GM12865 (cell line): ENCODE data around the gene NUP205.

Experiments
- DNase-seq: peaks from one replicate; pipeline ENCODE4 v3.0.0; 2010; ENCODE audit warnings: low read depth
- H3K4me3 ChIP-seq: 2 replicates; pipeline ENCODE4 v1.5.1; 2011; ENCODE audit warnings: mild to moderate bottlenecking, low read depth, low read length, control low read depth
- CTCF ChIP-seq: IDR thresholded peaks from 2 replicates; pipeline ENCODE4 v1.5.1; 2011; ENCODE audit warnings: low read length, control low read depth, low read depth, inconsistent platforms; ENCODE audit not compliant: insufficient read depth; ENCODE audit errors: missing control alignments

The NUP205 gene

DNA sequence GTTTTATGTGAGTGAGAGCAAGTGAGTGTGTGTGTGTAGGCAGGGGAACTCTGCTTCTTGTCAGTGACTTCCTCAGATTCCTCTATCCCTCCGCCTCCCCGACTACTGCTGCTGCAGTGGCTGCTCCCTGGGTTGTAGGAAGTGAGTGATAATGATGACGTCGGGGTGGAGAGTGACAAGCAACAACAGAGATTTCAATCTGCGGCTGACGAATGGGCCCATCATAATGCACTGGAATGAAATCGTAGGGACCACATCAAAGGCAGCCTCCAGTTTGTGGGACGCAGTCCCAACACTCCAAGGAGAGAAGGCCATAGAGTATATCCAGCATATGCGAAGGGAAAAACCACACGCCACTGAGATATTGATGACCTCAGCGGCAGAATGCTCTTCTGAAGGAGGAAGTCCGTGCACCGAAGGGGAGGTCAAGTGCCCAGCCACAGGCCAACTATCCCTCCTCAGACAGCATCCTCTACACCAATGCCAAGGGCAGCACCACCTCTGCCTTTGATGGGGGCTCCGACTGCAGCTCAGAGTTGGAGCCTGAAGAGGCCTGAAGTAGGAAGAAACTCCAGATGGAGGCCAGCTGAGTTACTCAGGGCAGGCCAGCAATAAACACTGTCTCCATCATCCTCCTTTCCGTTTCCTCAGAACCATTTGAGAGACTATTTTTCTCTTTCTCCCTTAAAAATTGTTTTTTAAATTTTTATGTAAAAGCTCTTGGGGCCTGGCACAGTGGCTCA is 93.3 kb downstream of the NUP205 start:
- H3K4me3 ChIP-seq = no peak overlapping the region
- no peak for DNase-seq
- TF ChIP-seq CTCF = no peak

DNA sequence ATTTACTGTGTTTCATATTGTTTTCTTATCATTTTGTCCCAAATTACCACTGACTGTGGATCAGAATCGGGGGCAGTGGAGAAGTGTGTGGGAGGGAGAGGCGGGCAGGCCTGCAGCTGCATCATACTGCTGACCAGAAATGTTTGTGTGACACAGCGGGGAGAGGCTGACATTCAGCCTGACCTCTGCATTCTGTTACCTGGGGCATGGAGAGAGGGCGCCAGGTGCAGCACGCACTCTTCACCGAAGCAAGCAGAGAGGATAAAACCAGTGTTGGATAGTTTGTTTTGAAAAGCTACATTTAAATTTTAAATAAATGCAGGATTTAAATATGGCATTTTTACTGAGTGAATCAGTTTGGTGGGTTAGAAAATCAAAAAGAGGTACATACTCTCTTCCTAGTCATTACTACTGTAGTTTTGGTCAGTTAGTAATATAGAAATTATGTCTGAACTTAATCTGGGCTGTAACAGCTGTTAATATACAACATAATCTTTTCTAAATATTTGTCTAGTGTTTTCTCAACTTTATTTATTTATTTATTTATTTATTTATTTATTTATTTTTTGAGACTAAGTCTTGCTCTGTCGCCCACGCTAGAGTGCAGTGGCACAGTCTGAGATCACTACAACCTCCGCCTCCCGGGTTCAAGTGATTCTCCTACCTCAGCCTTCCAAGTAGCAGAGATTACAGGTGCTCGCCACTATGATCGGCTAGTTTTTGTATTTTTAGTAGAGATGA is 95.8 kb downstream of the NUP205 start:
- TF ChIP-seq CTCF = no peak
- no peak for DNase-seq
- H3K4me3 ChIP-seq = no peak overlapping the region

GRCh38 chr7:135658564-135658963 is 100.8 kb downstream of the NUP205 start:
- TF ChIP-seq CTCF = no peak
- H3K4me3 ChIP-seq = no peak overlapping the region
- DNase-seq = no peak

DNA sequence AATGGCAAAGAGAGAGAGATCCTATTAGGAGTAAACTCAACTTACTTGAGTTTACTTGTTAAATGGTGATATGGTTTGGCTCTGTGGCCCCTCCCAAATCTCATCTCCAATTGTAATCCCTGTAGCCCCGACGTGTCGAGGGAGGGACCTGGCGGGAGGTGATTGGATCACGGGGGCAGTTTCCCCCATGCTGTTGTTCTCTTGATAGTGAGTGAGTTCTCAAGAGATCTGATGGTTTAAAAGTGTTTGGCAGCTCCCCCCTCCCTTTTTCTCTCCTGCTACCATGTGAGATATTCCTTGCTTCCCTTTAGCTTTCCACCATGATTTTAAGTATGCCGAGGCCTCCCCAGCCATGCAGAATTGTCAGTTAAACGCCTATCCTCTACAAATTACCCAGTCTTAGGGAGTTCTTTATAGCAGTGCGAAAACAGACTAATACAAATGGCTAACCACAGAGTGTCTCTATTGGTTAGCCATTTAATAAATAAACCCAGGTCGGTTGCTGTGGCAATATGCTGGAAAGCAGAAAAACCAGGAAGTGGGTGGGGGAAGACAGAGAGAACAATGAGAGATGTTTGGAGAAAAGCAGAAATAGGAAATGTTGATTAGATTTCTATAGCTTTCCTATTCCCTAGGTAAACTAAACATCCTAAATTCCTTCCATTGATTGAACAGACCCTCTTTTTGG is 101.6 kb downstream of the NUP205 start:
- TF ChIP-seq CTCF = no peak
- H3K4me3 ChIP-seq = no peak overlapping the region
- no peak for DNase-seq

DNA sequence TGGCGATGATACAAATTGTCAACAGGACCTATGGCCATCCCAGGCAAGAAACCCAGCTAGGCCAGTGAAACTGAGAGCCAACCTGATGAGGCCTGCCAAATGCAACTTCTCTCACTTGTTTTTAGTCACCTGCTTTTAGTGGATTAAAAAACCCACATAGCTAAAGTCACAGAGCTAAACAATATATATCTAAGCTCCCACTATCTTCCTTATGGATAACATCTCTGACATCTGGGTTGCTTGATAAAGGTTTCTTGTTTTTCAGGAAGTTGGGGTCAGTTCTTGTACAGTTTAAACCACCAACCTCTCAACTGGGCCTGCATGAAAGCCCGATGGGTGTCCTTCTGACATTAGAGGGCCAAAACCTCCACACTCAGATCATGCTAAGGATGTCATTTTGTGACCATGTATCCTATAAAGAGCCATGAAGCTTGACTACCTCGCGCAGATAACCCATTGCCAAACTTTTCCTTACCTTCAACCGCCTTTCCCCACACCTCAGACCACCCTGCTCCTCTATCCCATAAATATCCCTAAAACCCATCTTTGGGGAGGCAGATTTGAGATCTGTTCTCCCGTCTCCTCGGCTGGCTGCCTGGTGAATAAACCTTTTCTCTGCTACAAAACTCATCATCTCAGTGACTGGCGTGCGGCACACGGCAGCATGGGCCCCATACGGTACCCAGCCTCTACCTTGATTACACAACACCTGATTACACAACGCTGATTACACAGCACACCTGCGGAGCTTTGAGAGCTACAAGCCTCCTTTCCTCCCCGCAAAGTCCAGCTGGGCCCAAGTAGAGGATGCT is 103.8 kb downstream of the NUP205 start:
- no peak for DNase-seq
- TF ChIP-seq CTCF = no peak
- H3K4me3 ChIP-seq = peak overlapping the region; percentile 82

GRCh38 chr7:135662123-135662372 is 104.3 kb downstream of the NUP205 start:
- no peak for TF ChIP-seq CTCF
- DNase-seq = no peak
- H3K4me3 ChIP-seq = peak overlapping the region; percentile 82
